NB4 (cell line): ENCODE measurements around the gene SEPTIN12.

Source experiments
- DNase-seq: peaks from one replicate; pipeline ENCODE4 v3.0.0; 2010; ENCODE audit warnings: low read depth
- H3K4me3 ChIP-seq: one replicate; pipeline ENCODE4 v1.5.1; 2011; ENCODE audit warnings: mild to moderate bottlenecking, low read depth, low read length, moderate library complexity
- MAX ChIP-seq: IDR thresholded peaks from 2 replicates; pipeline ENCODE4 v1.6.1; 2011; ENCODE audit warnings: low read depth, low read length
- MYC ChIP-seq: IDR thresholded peaks from 2 replicates; pipeline ENCODE4 v1.6.1; 2011; ENCODE audit warnings: low read depth, low read length
- POLR2A ChIP-seq: IDR thresholded peaks from 2 replicates; pipeline ENCODE4 v1.6.1; 2011; ENCODE audit warnings: mild to moderate bottlenecking; ENCODE audit not compliant: insufficient read length; ENCODE audit errors: extremely low read depth
- TF ChIP-seq, protein P1 (sequence below): IDR thresholded peaks from one replicate; pipeline ENCODE4 v1.5.1; 2012; ENCODE audit warnings: low read depth, low read length

SEPTIN12 gene

DNA sequence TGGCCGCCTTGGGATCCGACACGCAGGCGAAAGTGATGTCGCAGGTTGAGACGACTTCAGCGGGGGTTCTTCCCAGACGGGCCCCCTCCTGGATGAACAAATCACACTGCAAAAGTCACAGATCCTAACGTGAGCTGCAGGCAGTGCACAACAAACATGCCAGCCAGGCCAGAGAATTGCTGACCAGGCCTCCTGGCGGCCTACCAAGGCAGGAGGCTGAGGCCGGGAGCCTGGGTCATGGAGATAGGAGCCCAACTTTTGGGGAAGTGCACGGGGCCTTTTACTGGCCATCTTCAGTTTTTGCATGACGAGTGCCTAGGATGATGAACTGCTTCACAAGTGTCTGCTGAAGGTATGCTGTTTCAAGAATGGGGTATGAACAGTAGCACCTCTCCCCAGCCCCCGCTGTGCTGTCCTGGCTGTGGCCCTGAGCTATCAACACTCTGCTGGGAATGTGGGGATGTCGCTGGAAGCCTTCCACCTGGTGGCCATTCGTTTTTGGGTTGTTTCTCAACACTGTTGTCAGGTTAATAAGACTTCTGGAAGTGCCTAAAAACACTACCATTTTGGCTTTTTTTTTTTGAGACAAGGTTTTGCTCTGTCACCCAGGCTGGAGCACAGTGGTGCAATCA is 26.5 kb upstream of the SEPTIN12 start:
- H3K4me3 ChIP-seq, result no peak overlapping the region
- TF ChIP-seq, protein P1, sequence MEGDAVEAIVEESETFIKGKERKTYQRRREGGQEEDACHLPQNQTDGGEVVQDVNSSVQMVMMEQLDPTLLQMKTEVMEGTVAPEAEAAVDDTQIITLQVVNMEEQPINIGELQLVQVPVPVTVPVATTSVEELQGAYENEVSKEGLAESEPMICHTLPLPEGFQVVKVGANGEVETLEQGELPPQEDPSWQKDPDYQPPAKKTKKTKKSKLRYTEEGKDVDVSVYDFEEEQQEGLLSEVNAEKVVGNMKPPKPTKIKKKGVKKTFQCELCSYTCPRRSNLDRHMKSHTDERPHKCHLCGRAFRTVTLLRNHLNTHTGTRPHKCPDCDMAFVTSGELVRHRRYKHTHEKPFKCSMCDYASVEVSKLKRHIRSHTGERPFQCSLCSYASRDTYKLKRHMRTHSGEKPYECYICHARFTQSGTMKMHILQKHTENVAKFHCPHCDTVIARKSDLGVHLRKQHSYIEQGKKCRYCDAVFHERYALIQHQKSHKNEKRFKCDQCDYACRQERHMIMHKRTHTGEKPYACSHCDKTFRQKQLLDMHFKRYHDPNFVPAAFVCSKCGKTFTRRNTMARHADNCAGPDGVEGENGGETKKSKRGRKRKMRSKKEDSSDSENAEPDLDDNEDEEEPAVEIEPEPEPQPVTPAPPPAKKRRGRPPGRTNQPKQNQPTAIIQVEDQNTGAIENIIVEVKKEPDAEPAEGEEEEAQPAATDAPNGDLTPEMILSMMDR, result peak; percentile 0
- TF ChIP-seq POLR2A, result no peak
- no peak for TF ChIP-seq MYC
- TF ChIP-seq MAX, result no peak
- no peak for DNase-seq

- H3K4me3 ChIP-seq, result no peak overlapping the region
- DNase-seq, result no peak
- TF ChIP-seq MYC (no peak), MAX (no peak)
- TF ChIP-seq, protein P1, result no peak
Observed at GRCh38 chr16:4814046-4814445, 25.9 kb upstream of the SEPTIN12 start.

GRCh38 chr16:4813251-4814003 is 25.3 kb upstream of the SEPTIN12 start:
- H3K4me3 ChIP-seq, result no peak overlapping the region
- TF ChIP-seq POLR2A, result no peak
- no peak for TF ChIP-seq MAX
- TF ChIP-seq, protein P1, result no peak
- no peak for TF ChIP-seq MYC
- no peak for DNase-seq

GRCh38 chr16:4811773-4812172 is 23.6 kb upstream of the SEPTIN12 start:
- no peak for DNase-seq
- H3K4me3 ChIP-seq, result no peak overlapping the region
- TF ChIP-seq, protein P1, result no peak
- no peak for TF ChIP-seq MYC
- TF ChIP-seq MAX, result no peak
- no peak for TF ChIP-seq POLR2A

DNA sequence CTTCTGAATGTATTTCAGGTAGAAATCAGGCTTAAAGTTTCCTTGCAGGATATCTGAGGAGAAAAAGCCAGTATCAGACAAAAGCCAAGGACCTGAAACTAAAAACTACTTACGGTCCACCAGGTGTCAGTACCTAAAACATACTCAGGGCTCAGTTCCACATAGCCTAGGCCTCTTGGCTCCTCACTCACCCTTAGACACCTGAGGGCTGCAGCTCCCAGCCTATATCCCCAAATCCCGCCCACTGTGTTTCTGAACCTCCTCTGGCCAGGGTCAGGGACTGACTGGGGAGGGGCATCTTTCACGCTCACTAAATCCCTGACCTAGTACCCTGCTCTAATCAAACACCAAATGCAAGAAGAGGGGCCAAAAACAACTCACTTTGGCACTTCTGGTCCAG is 23.1 kb upstream of the SEPTIN12 start:
- H3K4me3 ChIP-seq, result no peak overlapping the region
- TF ChIP-seq MYC (no peak), MAX (no peak), POLR2A (no peak)
- TF ChIP-seq, protein P1, result no peak
- no peak for DNase-seq
